ENCODE results near the gene ACTL7B. TPM values are rescaled to one million over a fixed set of nuclear protein-coding genes. Genes with fewer than 3 reads are reported as not detected.

Gene ACTL7B
- total and polyA plus RNA-seq, 2 of the 8 experiments (the other 6 are each of a cell fraction or from before 2014, with no cell fraction given) = not detected

DNA sequence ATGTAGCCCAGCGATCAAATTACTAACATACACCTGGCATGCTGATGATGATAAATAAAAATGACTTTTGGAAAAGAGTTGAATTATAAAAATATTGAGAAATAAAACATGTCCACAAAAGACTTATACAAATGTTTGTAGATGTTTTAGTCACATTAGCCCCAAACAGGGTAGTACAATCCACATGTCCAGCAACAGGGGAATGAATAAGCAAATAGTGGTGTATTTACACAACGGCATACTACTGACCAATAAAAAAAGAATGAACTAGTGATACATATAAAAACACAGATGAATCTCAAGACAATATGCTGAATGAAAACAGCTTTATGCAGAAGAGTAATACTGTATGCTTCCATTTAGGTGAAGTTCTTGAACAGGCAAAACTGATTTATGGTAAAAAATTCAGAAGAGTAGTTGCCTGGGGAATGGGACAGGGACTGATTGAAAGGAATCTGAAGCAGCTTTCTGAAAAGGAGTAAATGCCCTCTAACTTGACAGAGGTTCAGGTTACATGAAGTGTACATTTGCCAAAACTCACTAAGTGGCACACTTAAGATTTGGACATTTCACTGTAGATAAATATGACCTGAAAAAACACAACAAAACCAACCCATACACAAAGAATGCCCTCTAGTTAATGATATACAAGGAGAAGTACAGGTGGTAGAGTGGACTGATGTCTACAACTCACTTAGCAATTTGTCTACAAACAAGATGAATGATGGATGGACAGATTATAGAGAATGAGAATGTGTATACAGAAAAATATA is 41.7 kb upstream of the ACTL7B start (continued):
- TF ChIP-seq, protein P1, sequence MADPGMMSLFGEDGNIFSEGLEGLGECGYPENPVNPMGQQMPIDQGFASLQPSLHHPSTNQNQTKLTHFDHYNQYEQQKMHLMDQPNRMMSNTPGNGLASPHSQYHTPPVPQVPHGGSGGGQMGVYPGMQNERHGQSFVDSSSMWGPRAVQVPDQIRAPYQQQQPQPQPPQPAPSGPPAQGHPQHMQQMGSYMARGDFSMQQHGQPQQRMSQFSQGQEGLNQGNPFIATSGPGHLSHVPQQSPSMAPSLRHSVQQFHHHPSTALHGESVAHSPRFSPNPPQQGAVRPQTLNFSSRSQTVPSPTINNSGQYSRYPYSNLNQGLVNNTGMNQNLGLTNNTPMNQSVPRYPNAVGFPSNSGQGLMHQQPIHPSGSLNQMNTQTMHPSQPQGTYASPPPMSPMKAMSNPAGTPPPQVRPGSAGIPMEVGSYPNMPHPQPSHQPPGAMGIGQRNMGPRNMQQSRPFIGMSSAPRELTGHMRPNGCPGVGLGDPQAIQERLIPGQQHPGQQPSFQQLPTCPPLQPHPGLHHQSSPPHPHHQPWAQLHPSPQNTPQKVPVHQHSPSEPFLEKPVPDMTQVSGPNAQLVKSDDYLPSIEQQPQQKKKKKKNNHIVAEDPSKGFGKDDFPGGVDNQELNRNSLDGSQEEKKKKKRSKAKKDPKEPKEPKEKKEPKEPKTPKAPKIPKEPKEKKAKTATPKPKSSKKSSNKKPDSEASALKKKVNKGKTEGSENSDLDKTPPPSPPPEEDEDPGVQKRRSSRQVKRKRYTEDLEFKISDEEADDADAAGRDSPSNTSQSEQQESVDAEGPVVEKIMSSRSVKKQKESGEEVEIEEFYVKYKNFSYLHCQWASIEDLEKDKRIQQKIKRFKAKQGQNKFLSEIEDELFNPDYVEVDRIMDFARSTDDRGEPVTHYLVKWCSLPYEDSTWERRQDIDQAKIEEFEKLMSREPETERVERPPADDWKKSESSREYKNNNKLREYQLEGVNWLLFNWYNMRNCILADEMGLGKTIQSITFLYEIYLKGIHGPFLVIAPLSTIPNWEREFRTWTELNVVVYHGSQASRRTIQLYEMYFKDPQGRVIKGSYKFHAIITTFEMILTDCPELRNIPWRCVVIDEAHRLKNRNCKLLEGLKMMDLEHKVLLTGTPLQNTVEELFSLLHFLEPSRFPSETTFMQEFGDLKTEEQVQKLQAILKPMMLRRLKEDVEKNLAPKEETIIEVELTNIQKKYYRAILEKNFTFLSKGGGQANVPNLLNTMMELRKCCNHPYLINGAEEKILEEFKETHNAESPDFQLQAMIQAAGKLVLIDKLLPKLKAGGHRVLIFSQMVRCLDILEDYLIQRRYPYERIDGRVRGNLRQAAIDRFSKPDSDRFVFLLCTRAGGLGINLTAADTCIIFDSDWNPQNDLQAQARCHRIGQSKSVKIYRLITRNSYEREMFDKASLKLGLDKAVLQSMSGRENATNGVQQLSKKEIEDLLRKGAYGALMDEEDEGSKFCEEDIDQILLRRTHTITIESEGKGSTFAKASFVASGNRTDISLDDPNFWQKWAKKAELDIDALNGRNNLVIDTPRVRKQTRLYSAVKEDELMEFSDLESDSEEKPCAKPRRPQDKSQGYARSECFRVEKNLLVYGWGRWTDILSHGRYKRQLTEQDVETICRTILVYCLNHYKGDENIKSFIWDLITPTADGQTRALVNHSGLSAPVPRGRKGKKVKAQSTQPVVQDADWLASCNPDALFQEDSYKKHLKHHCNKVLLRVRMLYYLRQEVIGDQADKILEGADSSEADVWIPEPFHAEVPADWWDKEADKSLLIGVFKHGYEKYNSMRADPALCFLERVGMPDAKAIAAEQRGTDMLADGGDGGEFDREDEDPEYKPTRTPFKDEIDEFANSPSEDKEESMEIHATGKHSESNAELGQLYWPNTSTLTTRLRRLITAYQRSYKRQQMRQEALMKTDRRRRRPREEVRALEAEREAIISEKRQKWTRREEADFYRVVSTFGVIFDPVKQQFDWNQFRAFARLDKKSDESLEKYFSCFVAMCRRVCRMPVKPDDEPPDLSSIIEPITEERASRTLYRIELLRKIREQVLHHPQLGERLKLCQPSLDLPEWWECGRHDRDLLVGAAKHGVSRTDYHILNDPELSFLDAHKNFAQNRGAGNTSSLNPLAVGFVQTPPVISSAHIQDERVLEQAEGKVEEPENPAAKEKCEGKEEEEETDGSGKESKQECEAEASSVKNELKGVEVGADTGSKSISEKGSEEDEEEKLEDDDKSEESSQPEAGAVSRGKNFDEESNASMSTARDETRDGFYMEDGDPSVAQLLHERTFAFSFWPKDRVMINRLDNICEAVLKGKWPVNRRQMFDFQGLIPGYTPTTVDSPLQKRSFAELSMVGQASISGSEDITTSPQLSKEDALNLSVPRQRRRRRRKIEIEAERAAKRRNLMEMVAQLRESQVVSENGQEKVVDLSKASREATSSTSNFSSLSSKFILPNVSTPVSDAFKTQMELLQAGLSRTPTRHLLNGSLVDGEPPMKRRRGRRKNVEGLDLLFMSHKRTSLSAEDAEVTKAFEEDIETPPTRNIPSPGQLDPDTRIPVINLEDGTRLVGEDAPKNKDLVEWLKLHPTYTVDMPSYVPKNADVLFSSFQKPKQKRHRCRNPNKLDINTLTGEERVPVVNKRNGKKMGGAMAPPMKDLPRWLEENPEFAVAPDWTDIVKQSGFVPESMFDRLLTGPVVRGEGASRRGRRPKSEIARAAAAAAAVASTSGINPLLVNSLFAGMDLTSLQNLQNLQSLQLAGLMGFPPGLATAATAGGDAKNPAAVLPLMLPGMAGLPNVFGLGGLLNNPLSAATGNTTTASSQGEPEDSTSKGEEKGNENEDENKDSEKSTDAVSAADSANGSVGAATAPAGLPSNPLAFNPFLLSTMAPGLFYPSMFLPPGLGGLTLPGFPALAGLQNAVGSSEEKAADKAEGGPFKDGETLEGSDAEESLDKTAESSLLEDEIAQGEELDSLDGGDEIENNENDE (IDR thresholded peaks at IDR 0.05; ENCODE audit: insufficient replicate concordance, low read length) = no peak
- TF ChIP-seq CTCF (IDR thresholded peaks at IDR 0.05; ENCODE audit: control extremely low read depth in 1 of 3, insufficient read depth in 1 of 3, low read depth in 1 of 3, low read length in 3 of 3) (no peak), YY1 (IDR thresholded peaks at IDR 0.05; ENCODE audit: low read depth, low read length) (no peak)
